Fibroblast of skin of left quadriceps (primary cell): ENCODE results near the gene FOXI1.
"Not testable (repeated sequence)": the region's sequence is repeated elsewhere in the genome, so short reads cannot be mapped to it uniquely, and the experiment has no call there.

Experiments used
- DNase-seq, 2 experiments: peaks; one replicate each; pipeline ENCODE4 v3.0.0-alpha.2; 2013; ENCODE audit warnings: low read depth in 2 of 2

FOXI1 gene

GRCh38 chr5:170092455-170093101 is 13.1 kb upstream of the FOXI1 start:
- no peak for DNase-seq

GRCh38 chr5:170094329-170094728 is 11.4 kb upstream of the FOXI1 start:
- DNase-seq, result not testable (repeated sequence)

GRCh38 chr5:170095646-170096045 is 10.1 kb upstream of the FOXI1 start:
- no peak for DNase-seq

- DNase-seq, result no peak
These were observed 7.8 kb upstream of the FOXI1 start for GRCh38 chr5:170097934-170098333.

GRCh38 chr5:170100066-170100943 is 5.4 kb upstream of the FOXI1 start:
- peak; percentile 60 to 69 for DNase-seq

GRCh38 chr5:170103447-170103846 is 2.2 kb upstream of the FOXI1 start:
- DNase-seq, result no peak

- DNase-seq, result no peak
These were observed 1.4 kb upstream of the FOXI1 start for GRCh38 chr5:170104299-170104698.

GRCh38 chr5:170104710-170105109 is 987 bp upstream of the FOXI1 start:
- DNase-seq, result no peak

GRCh38 chr5:170107674-170108073 is 2.0 kb downstream of the FOXI1 start:
- no peak for DNase-seq

GRCh38 chr5:170108266-170108785 is 2.6 kb downstream of the FOXI1 start:
- DNase-seq, result no peak

- DNase-seq, result no peak
These were observed 3.6 kb downstream of the FOXI1 start for GRCh38 chr5:170109059-170110031.

- DNase-seq, result no peak
These were observed 4.8 kb downstream of the FOXI1 start for GRCh38 chr5:170110403-170111087.

GRCh38 chr5:170111088-170111785 is 5.5 kb downstream of the FOXI1 start:
- DNase-seq, result no peak

- DNase-seq, result no peak
These were observed 7.3 kb downstream of the FOXI1 start for GRCh38 chr5:170112876-170113521.

- DNase-seq, result no peak
These were observed 7.8 kb downstream of the FOXI1 start for GRCh38 chr5:170113522-170113900.

GRCh38 chr5:170114271-170114670 is 8.6 kb downstream of the FOXI1 start:
- no peak for DNase-seq

- no peak for DNase-seq
These were observed 10.2 kb downstream of the FOXI1 start for GRCh38 chr5:170115925-170116324.

- DNase-seq, result no peak
These were observed 12.0 kb downstream of the FOXI1 start for GRCh38 chr5:170117736-170118135.

- DNase-seq, result peak; percentile 82 to 84
These were observed 14.9 kb downstream of the FOXI1 start for GRCh38 chr5:170120576-170120975.

GRCh38 chr5:170121321-170121720 is 15.6 kb downstream of the FOXI1 start:
- peak; percentile 39 to 42 for DNase-seq
